Mucosa of descending colon (tissue), 3 donors: ENCODE data around the gene NISCH. TPM values are rescaled to one million over a fixed set of nuclear protein-coding genes. Genes with fewer than 3 reads are reported as not detected.

Experiments used
- ATAC-seq: fragments of 200-7000 bp; cut with Tn5 transposase; one replicate; pipeline ENCODE4 v1.9.1; 2020; ENCODE audit warnings: mild to moderate bottlenecking, moderate library complexity
- DNase-seq, 3 donors: peaks; one replicate each; pipeline ENCODE4 v3.0.0-alpha.2; 2020
- H3K36me3 ChIP-seq: fragments of 200-600 bp; one replicate; pipeline ENCODE4 v1.8.0; 2021; ENCODE audit warnings: low read depth, mild to moderate bottlenecking
- H3K4me1 ChIP-seq: fragments of 200-600 bp; one replicate; pipeline ENCODE4 v1.8.0; 2021; ENCODE audit warnings: low read depth, mild to moderate bottlenecking
- H3K4me3 ChIP-seq: fragments of 200-600 bp; one replicate; pipeline ENCODE4 v1.8.0; 2021; ENCODE audit warnings: mild to moderate bottlenecking
- H3K9me3 ChIP-seq: fragments of 200-600 bp; one replicate; pipeline ENCODE4 v1.8.0; 2021; ENCODE audit warnings: mild to moderate bottlenecking
- intact Hi-C, 2 donors: fragments of 100-400 bp; cut with DNase I in 1 of 2; cut with micrococcal nuclease in 1 of 2; formaldehyde crosslinking; loops; one replicate each; pipeline versions ENCODE4 v1.11.0 to v1.11.1; 2022; cut with DNase I, micrococcal nuclease
- total RNA-seq, 3 donors: library from RNA; stranded (reverse); fragmentation: NEBNext Ultra II Directional in 2 of 3; extraction: Animal tissue kit (Norgen Biotek cat#: 25700) in 2 of 3; gene quantifications; one replicate each; pipeline versions ENCODE4 v1.2.1 to v1.2.4, GENCODE V29; 2021 to 2023
- TF ChIP-seq, protein P1 (sequence below): fragments of 200-600 bp; IDR thresholded peaks from one replicate; pipeline ENCODE4 v1.8.0; 2022; ENCODE audit warnings: antibody characterized with exemption, mild to moderate bottlenecking
- donor health status: DM: no; HTN: no; CAD: no; lungs with moderate emphysema.
- donor health status: DM: no; HTN: no; CAD: no.
- donor health status: DM: no; HTN: yes; CAD: no.

The NISCH gene
- total RNA-seq, 3 donors from 2014 or later, result 57.6 to 91.0 (median 72.1) TPM

DNA sequence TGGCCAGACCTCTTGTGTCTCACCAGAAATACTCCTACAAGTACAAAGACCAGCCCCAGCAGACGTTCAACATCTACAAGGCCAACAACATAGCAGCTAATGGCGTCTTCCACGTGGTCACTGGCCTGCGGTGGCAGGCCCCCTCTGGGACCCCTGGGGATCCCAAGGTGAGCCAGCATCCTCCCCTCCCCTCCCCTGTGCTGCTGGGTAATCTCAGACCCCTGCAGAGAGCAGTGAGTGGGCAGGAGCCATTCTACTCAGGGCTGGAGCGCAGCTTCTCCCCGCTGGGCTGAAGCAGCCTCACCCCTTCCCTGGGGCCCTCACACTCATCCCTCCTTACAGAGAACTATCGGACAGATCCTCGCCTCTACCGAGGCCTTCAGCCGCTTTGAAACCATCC is 49.6 kb downstream of the NISCH start:
- Histone ChIP-seq H3K4me3 (no peak overlapping the region), H3K9me3 (no peaks in the 10 kb centered on the region), H3K4me1 (no peaks in the 10 kb centered on the region), H3K36me3 (no peaks in the 10 kb centered on the region)
- DNase-seq (no peak), ATAC-seq (no peak)
- intact Hi-C loops, result no loop called here
- TF ChIP-seq, protein P1, sequence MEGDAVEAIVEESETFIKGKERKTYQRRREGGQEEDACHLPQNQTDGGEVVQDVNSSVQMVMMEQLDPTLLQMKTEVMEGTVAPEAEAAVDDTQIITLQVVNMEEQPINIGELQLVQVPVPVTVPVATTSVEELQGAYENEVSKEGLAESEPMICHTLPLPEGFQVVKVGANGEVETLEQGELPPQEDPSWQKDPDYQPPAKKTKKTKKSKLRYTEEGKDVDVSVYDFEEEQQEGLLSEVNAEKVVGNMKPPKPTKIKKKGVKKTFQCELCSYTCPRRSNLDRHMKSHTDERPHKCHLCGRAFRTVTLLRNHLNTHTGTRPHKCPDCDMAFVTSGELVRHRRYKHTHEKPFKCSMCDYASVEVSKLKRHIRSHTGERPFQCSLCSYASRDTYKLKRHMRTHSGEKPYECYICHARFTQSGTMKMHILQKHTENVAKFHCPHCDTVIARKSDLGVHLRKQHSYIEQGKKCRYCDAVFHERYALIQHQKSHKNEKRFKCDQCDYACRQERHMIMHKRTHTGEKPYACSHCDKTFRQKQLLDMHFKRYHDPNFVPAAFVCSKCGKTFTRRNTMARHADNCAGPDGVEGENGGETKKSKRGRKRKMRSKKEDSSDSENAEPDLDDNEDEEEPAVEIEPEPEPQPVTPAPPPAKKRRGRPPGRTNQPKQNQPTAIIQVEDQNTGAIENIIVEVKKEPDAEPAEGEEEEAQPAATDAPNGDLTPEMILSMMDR, result no peak

DNA sequence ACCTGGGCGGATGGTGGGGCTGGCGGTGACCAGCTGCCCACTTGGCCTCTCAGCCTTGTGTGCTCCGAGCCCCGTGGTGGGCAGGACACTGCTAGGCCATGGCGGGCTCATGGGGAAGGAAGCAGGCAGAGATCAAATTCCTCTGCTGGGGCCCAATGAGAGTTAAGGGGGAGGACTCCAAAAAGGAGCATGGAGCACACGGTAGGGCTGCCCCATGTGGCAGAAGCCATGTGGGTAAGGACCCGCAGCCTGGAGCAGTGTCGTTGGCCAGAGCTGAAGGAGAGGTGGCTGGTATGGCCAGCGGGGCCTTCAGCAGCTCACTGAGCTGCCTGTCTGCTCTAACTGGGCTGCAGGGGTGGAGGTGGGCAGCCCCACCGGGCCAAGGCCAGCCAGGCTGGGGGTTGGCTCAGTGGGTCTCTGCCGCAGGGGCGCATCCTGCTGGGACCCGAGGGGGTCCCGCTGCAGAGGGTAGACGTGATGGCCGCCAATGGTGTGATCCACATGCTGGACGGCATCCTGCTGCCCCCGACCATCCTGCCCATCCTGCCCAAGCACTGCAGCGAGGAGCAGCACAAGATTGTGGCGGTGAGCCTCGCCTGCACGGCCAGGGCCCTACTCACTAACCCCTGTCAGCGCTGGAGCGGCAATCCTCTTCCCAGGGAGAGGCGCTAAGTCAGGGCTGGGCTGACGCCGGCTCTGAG is 51.0 kb downstream of the NISCH start:
- no peaks in the 10 kb centered on the region for H3K9me3 ChIP-seq
- no peak for ATAC-seq
- TF ChIP-seq, protein P1, result no peak

DNA sequence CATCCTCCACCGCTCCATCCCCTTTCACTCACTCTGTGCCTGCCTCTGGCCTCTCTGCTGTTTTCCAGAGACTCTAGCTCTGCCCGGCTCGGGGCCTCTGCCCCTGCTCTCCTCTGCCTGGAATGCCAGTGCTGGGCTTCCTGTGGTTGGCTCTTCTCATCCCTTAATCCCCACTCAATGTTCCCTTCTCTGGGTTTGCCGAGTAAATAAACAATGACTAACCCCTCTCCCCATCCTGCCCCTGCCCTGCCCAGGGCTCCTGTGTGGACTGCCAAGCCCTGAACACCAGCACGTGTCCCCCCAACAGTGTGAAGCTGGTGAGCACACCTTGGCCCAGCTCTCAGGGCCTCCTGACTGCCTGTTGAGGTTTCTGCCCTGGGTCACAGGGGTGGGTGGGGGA is 52.0 kb downstream of the NISCH start:
- Histone ChIP-seq H3K4me3 (no peak overlapping the region), H3K9me3 (no peaks in the 10 kb centered on the region), H3K36me3 (no peaks in the 10 kb centered on the region), H3K4me1 (no peaks in the 10 kb centered on the region)
- intact Hi-C loops, result no loop called here
- ATAC-seq (no peak), DNase-seq (no peak)
- TF ChIP-seq, protein P1, result no peak

More for the DNA sequence above, 51.0 kb downstream of the NISCH start:
- intact Hi-C loops, result no loop called here
- DNase-seq, result no peak
- H3K4me3 ChIP-seq, result no peak overlapping the region
- no peaks in the 10 kb centered on the region for H3K4me1 ChIP-seq
- no peaks in the 10 kb centered on the region for H3K36me3 ChIP-seq

DNA sequence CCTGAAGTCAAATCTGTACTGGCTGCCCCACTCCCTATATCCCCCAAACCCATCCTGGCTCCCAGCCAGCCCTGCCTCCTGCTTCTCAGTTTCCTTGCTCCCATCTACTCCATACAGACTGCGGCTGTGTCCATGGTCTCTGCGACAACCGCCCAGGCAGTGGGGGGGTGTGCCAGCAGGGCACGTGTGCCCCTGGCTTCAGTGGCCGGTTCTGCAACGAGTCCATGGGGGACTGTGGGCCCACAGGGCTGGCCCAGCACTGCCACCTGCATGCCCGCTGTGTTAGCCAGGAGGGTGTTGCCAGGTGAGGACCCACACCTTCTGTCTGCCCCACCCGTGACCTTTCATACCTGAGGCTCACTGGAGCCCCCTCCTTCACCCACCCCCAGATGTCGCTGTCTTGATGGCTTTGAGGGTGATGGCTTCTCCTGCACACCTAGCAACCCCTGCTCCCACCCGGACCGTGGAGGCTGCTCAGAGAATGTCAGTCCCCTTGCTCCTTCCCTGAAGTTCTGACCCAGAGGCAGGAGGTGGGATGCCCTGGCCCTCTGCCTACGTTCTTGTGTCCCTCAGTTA is 54.4 kb downstream of the NISCH start:
- intact Hi-C loops, result no loop called here
- ATAC-seq (no peak), DNase-seq (no peak)
- TF ChIP-seq, protein P1, result no peak
- Histone ChIP-seq H3K9me3 (no peaks in the 10 kb centered on the region), H3K4me1 (no peaks in the 10 kb centered on the region), H3K4me3 (no peak overlapping the region), H3K36me3 (no peaks in the 10 kb centered on the region)

DNA sequence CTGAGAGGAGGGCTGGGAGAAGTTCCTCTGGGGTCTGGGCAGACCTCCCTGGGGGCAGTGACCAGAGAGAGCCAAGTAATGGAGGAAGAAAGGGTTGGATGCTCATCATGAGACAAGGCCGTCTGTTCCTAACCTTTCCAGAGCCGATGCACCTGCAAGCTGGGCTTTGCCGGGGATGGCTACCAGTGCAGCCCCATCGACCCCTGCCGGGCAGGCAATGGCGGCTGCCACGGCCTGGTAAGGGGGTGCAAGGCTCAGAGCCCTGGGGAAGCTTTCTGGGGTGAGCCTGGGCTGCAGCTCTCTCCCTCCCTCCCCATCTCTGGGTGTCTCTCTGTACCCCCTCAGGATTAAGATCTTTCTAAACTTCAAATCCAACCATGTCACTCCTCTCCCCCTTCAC is 56.1 kb downstream of the NISCH start:
- intact Hi-C loops, result no loop called here
- Histone ChIP-seq H3K36me3 (no peaks in the 10 kb centered on the region), H3K9me3 (no peaks in the 10 kb centered on the region), H3K4me3 (no peak overlapping the region), H3K4me1 (no peaks in the 10 kb centered on the region)
- TF ChIP-seq, protein P1, result no peak
- no peak for DNase-seq
- no peak for ATAC-seq
